HL-60 (cell line): ENCODE data around the gene C1orf210.

ENCODE experiments used
- GABPA ChIP-seq: IDR thresholded peaks from 2 replicates; pipeline ENCODE4 v1.6.1; 2012; ENCODE audit warnings: low read depth
- POLR2AphosphoS5 ChIP-seq: IDR thresholded peaks from 2 replicates; pipeline ENCODE4 v1.6.1; 2012; ENCODE audit warnings: low read depth
- TF ChIP-seq, protein P1 (sequence below): IDR thresholded peaks from one replicate; pipeline ENCODE4 v1.5.1; 2011; ENCODE audit warnings: low read length, control low read depth, inconsistent platforms; ENCODE audit not compliant: insufficient read depth
- TF ChIP-seq, protein P2 (sequence below): IDR thresholded peaks from 2 replicates; pipeline ENCODE4 v1.6.1; 2012; ENCODE audit warnings: low read depth; ENCODE audit not compliant: insufficient replicate concordance

DNA sequence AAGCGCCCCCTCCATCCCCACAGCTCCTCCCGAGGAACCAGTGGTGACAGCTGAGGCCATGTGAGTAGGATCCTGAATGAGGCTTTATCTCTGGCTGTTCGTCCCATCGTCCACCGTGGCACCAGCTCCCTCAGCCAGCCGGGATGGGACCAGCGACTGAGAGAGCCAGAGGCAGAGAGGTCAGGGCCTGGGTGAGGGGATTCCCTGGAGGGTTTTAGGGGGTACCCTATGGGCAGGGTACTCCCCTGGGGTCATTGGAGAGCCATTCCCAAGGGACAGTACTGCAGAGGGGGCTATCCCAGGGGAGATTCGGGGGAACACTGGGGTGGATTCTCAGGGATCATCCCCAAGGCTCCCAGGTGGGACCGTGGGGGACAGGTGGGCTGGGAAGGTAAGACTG lies 13.2 kb downstream of the C1orf210 start:
- TF ChIP-seq POLR2AphosphoS5 (no peak), GABPA (no peak)
- TF ChIP-seq, protein P1, sequence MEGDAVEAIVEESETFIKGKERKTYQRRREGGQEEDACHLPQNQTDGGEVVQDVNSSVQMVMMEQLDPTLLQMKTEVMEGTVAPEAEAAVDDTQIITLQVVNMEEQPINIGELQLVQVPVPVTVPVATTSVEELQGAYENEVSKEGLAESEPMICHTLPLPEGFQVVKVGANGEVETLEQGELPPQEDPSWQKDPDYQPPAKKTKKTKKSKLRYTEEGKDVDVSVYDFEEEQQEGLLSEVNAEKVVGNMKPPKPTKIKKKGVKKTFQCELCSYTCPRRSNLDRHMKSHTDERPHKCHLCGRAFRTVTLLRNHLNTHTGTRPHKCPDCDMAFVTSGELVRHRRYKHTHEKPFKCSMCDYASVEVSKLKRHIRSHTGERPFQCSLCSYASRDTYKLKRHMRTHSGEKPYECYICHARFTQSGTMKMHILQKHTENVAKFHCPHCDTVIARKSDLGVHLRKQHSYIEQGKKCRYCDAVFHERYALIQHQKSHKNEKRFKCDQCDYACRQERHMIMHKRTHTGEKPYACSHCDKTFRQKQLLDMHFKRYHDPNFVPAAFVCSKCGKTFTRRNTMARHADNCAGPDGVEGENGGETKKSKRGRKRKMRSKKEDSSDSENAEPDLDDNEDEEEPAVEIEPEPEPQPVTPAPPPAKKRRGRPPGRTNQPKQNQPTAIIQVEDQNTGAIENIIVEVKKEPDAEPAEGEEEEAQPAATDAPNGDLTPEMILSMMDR: no peak
- TF ChIP-seq, protein P2, sequence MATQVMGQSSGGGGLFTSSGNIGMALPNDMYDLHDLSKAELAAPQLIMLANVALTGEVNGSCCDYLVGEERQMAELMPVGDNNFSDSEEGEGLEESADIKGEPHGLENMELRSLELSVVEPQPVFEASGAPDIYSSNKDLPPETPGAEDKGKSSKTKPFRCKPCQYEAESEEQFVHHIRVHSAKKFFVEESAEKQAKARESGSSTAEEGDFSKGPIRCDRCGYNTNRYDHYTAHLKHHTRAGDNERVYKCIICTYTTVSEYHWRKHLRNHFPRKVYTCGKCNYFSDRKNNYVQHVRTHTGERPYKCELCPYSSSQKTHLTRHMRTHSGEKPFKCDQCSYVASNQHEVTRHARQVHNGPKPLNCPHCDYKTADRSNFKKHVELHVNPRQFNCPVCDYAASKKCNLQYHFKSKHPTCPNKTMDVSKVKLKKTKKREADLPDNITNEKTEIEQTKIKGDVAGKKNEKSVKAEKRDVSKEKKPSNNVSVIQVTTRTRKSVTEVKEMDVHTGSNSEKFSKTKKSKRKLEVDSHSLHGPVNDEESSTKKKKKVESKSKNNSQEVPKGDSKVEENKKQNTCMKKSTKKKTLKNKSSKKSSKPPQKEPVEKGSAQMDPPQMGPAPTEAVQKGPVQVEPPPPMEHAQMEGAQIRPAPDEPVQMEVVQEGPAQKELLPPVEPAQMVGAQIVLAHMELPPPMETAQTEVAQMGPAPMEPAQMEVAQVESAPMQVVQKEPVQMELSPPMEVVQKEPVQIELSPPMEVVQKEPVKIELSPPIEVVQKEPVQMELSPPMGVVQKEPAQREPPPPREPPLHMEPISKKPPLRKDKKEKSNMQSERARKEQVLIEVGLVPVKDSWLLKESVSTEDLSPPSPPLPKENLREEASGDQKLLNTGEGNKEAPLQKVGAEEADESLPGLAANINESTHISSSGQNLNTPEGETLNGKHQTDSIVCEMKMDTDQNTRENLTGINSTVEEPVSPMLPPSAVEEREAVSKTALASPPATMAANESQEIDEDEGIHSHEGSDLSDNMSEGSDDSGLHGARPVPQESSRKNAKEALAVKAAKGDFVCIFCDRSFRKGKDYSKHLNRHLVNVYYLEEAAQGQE: no peak
